Left ventricle myocardium inferior (tissue), 1 donor: Measurements from ENCODE around the gene TYMP. TPM values are rescaled to one million over a fixed set of nuclear protein-coding genes. Genes with fewer than 3 reads are reported as not detected.
A peak's percentile ranks its signal among the peaks of the same experiment; 100 is the strongest.
"Not testable (repeated sequence)": the region's sequence is repeated elsewhere in the genome, so short reads cannot be mapped to it uniquely, and the experiment has no call there.

Experiments used
- DNase-seq: peaks from one replicate; pipeline ENCODE4 v3.0.0-alpha.2; 2020
- H3K27ac ChIP-seq: fragments of 200-600 bp; replicated peaks from 2 replicates; pipeline ENCODE4 v1.8.0; 2021
- H3K27me3 ChIP-seq: fragments of 200-600 bp; 2 replicates; pipeline ENCODE4 v1.8.0; 2021; ENCODE audit warnings: low read depth
- H3K36me3 ChIP-seq: fragments of 200-600 bp; 2 replicates; pipeline ENCODE4 v1.8.0; 2021
- H3K4me1 ChIP-seq: fragments of 200-600 bp; 2 replicates; pipeline ENCODE4 v1.8.0; 2021
- H3K4me3 ChIP-seq: fragments of 200-600 bp; 2 replicates; pipeline ENCODE4 v1.8.0; 2021; ENCODE audit warnings: mild to moderate bottlenecking, moderate library complexity
- H3K9me3 ChIP-seq: fragments of 200-600 bp; replicated peaks from 2 replicates; pipeline ENCODE4 v1.8.0; 2021
- CTCF ChIP-seq: fragments of 200-600 bp; IDR thresholded peaks from 2 replicates; pipeline ENCODE4 v1.8.0; 2021; ENCODE audit warnings: antibody characterized with exemption, mild to moderate bottlenecking, borderline replicate concordance
- intact Hi-C: fragments of 100-400 bp; cut with micrococcal nuclease; formaldehyde crosslinking; loops from one replicate; pipeline ENCODE4 v1.11.0; 2022
- total RNA-seq: library from RNA; stranded (reverse); fragmentation: NEBNext Ultra II Directional; extraction: Animal tissue kit (Norgen Biotek cat#: 25700); gene quantifications from one replicate; pipeline ENCODE4 v1.2.1, GENCODE V29; 2021
- donor health status: DM: no; HTN: yes; CAD: no; lungs with severe emphysema.

Gene TYMP
- total RNA-seq, 1 donor from 2014 or later: 11.6 TPM

- peaks cover 27% of the 10 kb centered on the region for H3K4me1 ChIP-seq
These were observed 10.6 kb upstream of the TYMP start for GRCh38 chr22:50540381-50540780.

GRCh38 chr22:50537765-50538164, 8.0 kb upstream of the TYMP start:
- Histone ChIP-seq H3K9me3 (no peaks in the 10 kb centered on the region), H3K27ac (peak overlapping the region; percentile 87), H3K36me3 (no peaks in the 10 kb centered on the region), H3K4me3 (no peak overlapping the region), H3K4me1 (peaks cover 18% of the 10 kb centered on the region), H3K27me3 (peaks cover 38% of the 10 kb centered on the region)
- intact Hi-C loops: no loop called here
- DNase-seq: no peak
- TF ChIP-seq CTCF: no peak

More at GRCh38 chr22:50540381-50540780, 10.6 kb upstream of the TYMP start:
- Histone ChIP-seq H3K9me3 (no peaks in the 10 kb centered on the region), H3K36me3 (no peaks in the 10 kb centered on the region), H3K4me3 (no peak overlapping the region), H3K27me3 (peaks cover 33% of the 10 kb centered on the region), H3K27ac (peak overlapping the region; percentile 87)
- no peak for TF ChIP-seq CTCF
- DNase-seq: no peak
- intact Hi-C loops: no loop called here

- DNase-seq: no peak
- Histone ChIP-seq H3K9me3 (no peaks in the 10 kb centered on the region), H3K4me1 (peaks cover 33% of the 10 kb centered on the region), H3K27me3 (peaks cover 53% of the 10 kb centered on the region), H3K27ac (no peak overlapping the region), H3K4me3 (no peak overlapping the region), H3K36me3 (no peaks in the 10 kb centered on the region)
- no peak for TF ChIP-seq CTCF
- intact Hi-C loops: no loop called here
These were observed 6.4 kb upstream of the TYMP start for GRCh38 chr22:50536226-50536625.

DNA sequence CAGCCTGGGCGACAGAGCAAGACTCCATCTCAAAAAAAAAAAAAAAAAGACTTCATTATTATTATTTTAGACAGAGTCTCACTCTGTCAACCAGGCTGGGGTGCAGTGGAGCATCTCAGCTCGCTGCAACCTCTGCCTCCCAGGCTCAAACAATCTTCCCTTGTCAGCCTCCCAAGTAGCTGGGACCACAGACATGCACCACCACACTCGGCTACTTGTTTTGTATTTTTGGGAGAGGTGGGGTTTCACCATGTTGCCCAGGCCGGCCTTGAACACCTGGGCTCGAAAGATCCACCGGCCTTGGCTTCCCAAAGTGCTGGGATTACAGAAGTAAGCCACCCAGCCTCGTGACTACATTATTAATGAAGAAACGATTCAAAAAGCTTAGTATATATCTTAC, 5.3 kb upstream of the TYMP start:
- Histone ChIP-seq H3K27ac (no peak overlapping the region), H3K4me3 (no peak overlapping the region), H3K27me3 (peaks cover 64% of the 10 kb centered on the region), H3K4me1 (peaks cover 43% of the 10 kb centered on the region), H3K36me3 (no peaks in the 10 kb centered on the region), H3K9me3 (no peaks in the 10 kb centered on the region)
- DNase-seq: no peak
- no peak for TF ChIP-seq CTCF
- intact Hi-C loops: no loop called here

- H3K4me3 ChIP-seq, H3K36me3 ChIP-seq, intact Hi-C loops, DNase-seq, H3K27ac ChIP-seq, H3K9me3 ChIP-seq: not testable (repeated sequence)
- H3K27me3 ChIP-seq: peaks cover 74% of the 10 kb centered on the region
- peaks cover 46% of the 10 kb centered on the region for H3K4me1 ChIP-seq
These were observed 4.3 kb upstream of the TYMP start for GRCh38 chr22:50533856-50534711.
